Measurements from ENCODE around the gene EEF1E1.

GRCh38 chr6:8082572-8082953 lies 19.8 kb downstream of the EEF1E1 start:
- TF ChIP-seq CTCF (IDR thresholded peaks at IDR 0.05; ENCODE audit: insufficient read depth, low read depth, low read length) (no peak), EZH2 (IDR thresholded peaks at IDR 0.05; ENCODE audit: insufficient read depth, low read length) (no peak)
